Naive B cell (primary cell): Measurements from ENCODE around the gene DGKQ. TPM values are rescaled to one million over a fixed set of nuclear protein-coding genes. Genes with fewer than 3 reads are reported as not detected.
"Not testable (repeated sequence)": the region's sequence is repeated elsewhere in the genome, so short reads cannot be mapped to it uniquely, and the experiment has no call there.

Experiments
- ATAC-seq, 2 donors: fragments of 150-1000 bp; cut with Tn5 transposase; 2 replicates each; pipeline ENCODE4 v1.10.0; 2021; ENCODE audit warnings: low read depth in 2 of 2, mild to moderate bottlenecking in 2 of 2, moderate library complexity in 2 of 2
- DNase-seq: peaks from one replicate; pipeline ENCODE4 v3.0.0; 2022
- H3K27ac Mint-ChIP-seq, 6 donors: one replicate each; pipeline ENCODE4 v1.8.0; 2020 to 2022; ENCODE audit warnings: mild to moderate bottlenecking in 6 of 6, mixed read lengths in 6 of 6, moderate library complexity in 5 of 6, inconsistent platforms in 2 of 6
- H3K27me3 Mint-ChIP-seq, 3 donors: one replicate each; pipeline ENCODE4 v1.8.0; 2021 to 2022; ENCODE audit warnings: mixed read lengths in 3 of 3, mild to moderate bottlenecking in 1 of 3
- H3K36me3 Mint-ChIP-seq, 2 donors: one replicate each; pipeline ENCODE4 v1.8.0; 2020 to 2022; ENCODE audit warnings: mixed read lengths in 2 of 2, inconsistent platforms in 1 of 2, mild to moderate bottlenecking in 1 of 2
- H3K4me1 Mint-ChIP-seq, 3 donors: one replicate each; pipeline ENCODE4 v1.8.0; 2020 to 2022; ENCODE audit warnings: mixed read lengths in 3 of 3, inconsistent platforms in 1 of 3, mild to moderate bottlenecking in 1 of 3, moderate library complexity in 1 of 3
- H3K4me3 Mint-ChIP-seq, 8 donors: one replicate each; pipeline ENCODE4 v1.8.0; 2020 to 2022; ENCODE audit warnings: mild to moderate bottlenecking in 8 of 8, mixed read lengths in 8 of 8, moderate library complexity in 8 of 8, inconsistent platforms in 2 of 8
- H3K9me3 Mint-ChIP-seq, 7 donors: one replicate each; pipeline ENCODE4 v1.8.0; 2020 to 2022; ENCODE audit warnings: mixed read lengths in 7 of 7, mild to moderate bottlenecking in 5 of 7, inconsistent platforms in 2 of 7, moderate library complexity in 1 of 7
- polyA plus RNA-seq, 6 donors: library from polyadenylated mRNA; unstranded; fragments of 300-500 nt; fragmentation: Illumina TruSeq; gene quantifications; one replicate each; pipeline ENCODE4 v1.2.3, GENCODE V29; 2021; ENCODE audit warnings: low read depth in 6 of 6

Gene DGKQ
- polyA plus RNA-seq, 6 donors from 2014 or later, result 1.6 to 11.9 (median 4.1) TPM

- DNase-seq (no peak), ATAC-seq (no peak)
- peak overlapping the region in 1 of 8 donors; percentile 80 for H3K4me3 Mint-ChIP-seq
- H3K9me3 Mint-ChIP-seq, result peaks cover 0 to 5% (median 0%) of the 10 kb centered on the region in 7 donors
- H3K36me3 Mint-ChIP-seq, result peaks cover 3 to 7% of the 10 kb centered on the region in 2 donors
- no peak overlapping the region for H3K27ac Mint-ChIP-seq
- peaks cover 9 to 16% (median 9%) of the 10 kb centered on the region in 3 donors for H3K4me1 Mint-ChIP-seq
- H3K27me3 Mint-ChIP-seq, result peaks cover 27 to 74% (median 30%) of the 10 kb centered on the region in 3 donors
Observed at GRCh38 chr4:1004557-1005485, 31.5 kb upstream of the DGKQ start.

- DNase-seq (no peak), ATAC-seq (no peak)
- Mint-ChIP-seq H3K36me3 (peaks cover 3 to 7% of the 10 kb centered on the region in 2 donors), H3K4me1 (peaks cover 10 to 18% (median 11%) of the 10 kb centered on the region in 3 donors), H3K27ac (peak overlapping the region in 1 of 6 donors; percentile 29), H3K9me3 (peaks cover 0 to 6% (median 0%) of the 10 kb centered on the region in 7 donors), H3K4me3 (no peak overlapping the region), H3K27me3 (peaks cover 30 to 78% (median 35%) of the 10 kb centered on the region in 3 donors)
Observed at GRCh38 chr4:1004071-1004418, 30.7 kb upstream of the DGKQ start.

- peaks cover 27 to 78% (median 35%) of the 10 kb centered on the region in 3 donors for H3K27me3 Mint-ChIP-seq
- H3K36me3 Mint-ChIP-seq, result peaks cover 3 to 7% of the 10 kb centered on the region in 2 donors
- H3K4me1 Mint-ChIP-seq, result peaks cover 10 to 18% (median 11%) of the 10 kb centered on the region in 3 donors
- peak overlapping the region in 2 of 8 donors; percentile 23 to 42 for H3K4me3 Mint-ChIP-seq
- peaks cover 0 to 6% (median 0%) of the 10 kb centered on the region in 7 donors for H3K9me3 Mint-ChIP-seq
- DNase-seq, result no peak
- peak in 1 of 2 donors; percentile 20 for ATAC-seq
- no peak overlapping the region for H3K27ac Mint-ChIP-seq
Observed at GRCh38 chr4:1003271-1004070, 30.1 kb upstream of the DGKQ start.

- no peak overlapping the region for H3K4me3 Mint-ChIP-seq
- H3K27me3 Mint-ChIP-seq, result peaks cover 28 to 78% (median 35%) of the 10 kb centered on the region in 3 donors
- peaks cover 13 to 25% (median 18%) of the 10 kb centered on the region in 3 donors for H3K4me1 Mint-ChIP-seq
- peaks cover 3 to 7% of the 10 kb centered on the region in 2 donors for H3K36me3 Mint-ChIP-seq
- DNase-seq, result no peak
- peak in 1 of 2 donors; percentile 11 for ATAC-seq
- peaks cover 0 to 6% (median 0%) of the 10 kb centered on the region in 7 donors for H3K9me3 Mint-ChIP-seq
- no peak overlapping the region for H3K27ac Mint-ChIP-seq
Observed at GRCh38 chr4:1002631-1003251, 29.4 kb upstream of the DGKQ start.

- ATAC-seq (peak; percentile 23 to 44), DNase-seq (no peak)
- Mint-ChIP-seq H3K4me3 (peak overlapping the region in 1 of 8 donors; percentile 52), H3K36me3 (peaks cover 3 to 7% of the 10 kb centered on the region in 2 donors), H3K27me3 (peaks cover 24 to 74% (median 30%) of the 10 kb centered on the region in 3 donors), H3K27ac (no peak overlapping the region), H3K9me3 (peaks cover 0 to 5% (median 0%) of the 10 kb centered on the region in 7 donors), H3K4me1 (peaks cover 14 to 26% (median 18%) of the 10 kb centered on the region in 3 donors)
Observed at GRCh38 chr4:1002131-1002630, 28.8 kb upstream of the DGKQ start.

GRCh38 chr4:1001561-1002130 lies 28.3 kb upstream of the DGKQ start:
- Mint-ChIP-seq H3K36me3 (peaks cover 0 to 1% of the 10 kb centered on the region in 2 donors), H3K27ac (no peak overlapping the region), H3K4me1 (peaks cover 16 to 26% (median 18%) of the 10 kb centered on the region in 3 donors), H3K4me3 (peak overlapping the region in 3 of 8 donors; percentile 10 to 44 (median 32)), H3K27me3 (peaks cover 19 to 74% (median 30%) of the 10 kb centered on the region in 3 donors), H3K9me3 (peaks cover 0 to 2% (median 0%) of the 10 kb centered on the region in 7 donors)
- no peak for DNase-seq
- no peak for ATAC-seq

GRCh38 chr4:1000686-1001260 lies 27.4 kb upstream of the DGKQ start:
- Mint-ChIP-seq H3K27ac (no peak overlapping the region), H3K27me3 (peaks cover 14 to 74% (median 26%) of the 10 kb centered on the region in 3 donors), H3K4me3 (peak overlapping the region in 1 of 8 donors; percentile 32), H3K4me1 (peaks cover 16 to 31% (median 18%) of the 10 kb centered on the region in 3 donors), H3K36me3 (no peaks in the 10 kb centered on the region), H3K9me3 (peaks cover 0 to 2% (median 0%) of the 10 kb centered on the region in 7 donors)
- ATAC-seq (no peak), DNase-seq (no peak)

- peaks cover 16 to 31% (median 18%) of the 10 kb centered on the region in 3 donors for H3K4me1 Mint-ChIP-seq
- peaks cover 14 to 71% (median 26%) of the 10 kb centered on the region in 3 donors for H3K27me3 Mint-ChIP-seq
- DNase-seq, result no peak
- no peaks in the 10 kb centered on the region for H3K36me3 Mint-ChIP-seq
- no peak for ATAC-seq
- peaks cover 0 to 2% (median 0%) of the 10 kb centered on the region in 7 donors for H3K9me3 Mint-ChIP-seq
- no peak overlapping the region for H3K27ac Mint-ChIP-seq
- no peak overlapping the region for H3K4me3 Mint-ChIP-seq
Observed at GRCh38 chr4:999882-1000425, 26.6 kb upstream of the DGKQ start.

- DNase-seq, H3K27ac Mint-ChIP-seq, H3K9me3 Mint-ChIP-seq, ATAC-seq, H3K36me3 Mint-ChIP-seq: not testable (repeated sequence)
- H3K4me1 Mint-ChIP-seq, result peaks cover 16 to 31% (median 18%) of the 10 kb centered on the region in 3 donors
- peaks cover 14 to 65% (median 26%) of the 10 kb centered on the region in 3 donors for H3K27me3 Mint-ChIP-seq
- H3K4me3 Mint-ChIP-seq, result peak overlapping the region in 5 of 8 donors; percentile 29 to 83 (median 66)
Observed at GRCh38 chr4:999240-999863, 26.0 kb upstream of the DGKQ start.

GRCh38 chr4:998096-998691 lies 24.8 kb upstream of the DGKQ start:
- ATAC-seq, result no peak
- no peak for DNase-seq
- peak overlapping the region in 2 of 6 donors; percentile 15 to 57 for H3K27ac Mint-ChIP-seq
- H3K9me3 Mint-ChIP-seq, result peaks cover 0 to 2% (median 0%) of the 10 kb centered on the region in 7 donors
- no peaks in the 10 kb centered on the region for H3K36me3 Mint-ChIP-seq
- peak overlapping the region in 6 of 8 donors; percentile 29 to 81 (median 38) for H3K4me3 Mint-ChIP-seq
- peaks cover 16 to 31% (median 18%) of the 10 kb centered on the region in 3 donors for H3K4me1 Mint-ChIP-seq
- H3K27me3 Mint-ChIP-seq, result peaks cover 14 to 55% (median 26%) of the 10 kb centered on the region in 3 donors
